OCI-LY7 (cell line): ENCODE data around the gene KNDC1.

ENCODE experiments used
- EZH2phosphoT487 ChIP-seq: fragments of 200-600 bp; sonication (generic); IDR thresholded peaks from 2 replicates; pipeline ENCODE4 v1.6.1; 2018; ENCODE audit warnings: low read depth, borderline replicate concordance, mild to moderate bottlenecking, mixed run types, antibody characterized with exemption, low read length, moderate library complexity, mixed read lengths
- TF ChIP-seq, protein P1 (sequence below): fragments of 200-600 bp; sonication (generic); conservative IDR thresholded peaks from 2 replicates; pipeline ENCODE4 v1.5.1; 2014; ENCODE audit warnings: mild to moderate bottlenecking, antibody characterized with exemption, low read length, moderate library complexity, mixed read lengths

DNA sequence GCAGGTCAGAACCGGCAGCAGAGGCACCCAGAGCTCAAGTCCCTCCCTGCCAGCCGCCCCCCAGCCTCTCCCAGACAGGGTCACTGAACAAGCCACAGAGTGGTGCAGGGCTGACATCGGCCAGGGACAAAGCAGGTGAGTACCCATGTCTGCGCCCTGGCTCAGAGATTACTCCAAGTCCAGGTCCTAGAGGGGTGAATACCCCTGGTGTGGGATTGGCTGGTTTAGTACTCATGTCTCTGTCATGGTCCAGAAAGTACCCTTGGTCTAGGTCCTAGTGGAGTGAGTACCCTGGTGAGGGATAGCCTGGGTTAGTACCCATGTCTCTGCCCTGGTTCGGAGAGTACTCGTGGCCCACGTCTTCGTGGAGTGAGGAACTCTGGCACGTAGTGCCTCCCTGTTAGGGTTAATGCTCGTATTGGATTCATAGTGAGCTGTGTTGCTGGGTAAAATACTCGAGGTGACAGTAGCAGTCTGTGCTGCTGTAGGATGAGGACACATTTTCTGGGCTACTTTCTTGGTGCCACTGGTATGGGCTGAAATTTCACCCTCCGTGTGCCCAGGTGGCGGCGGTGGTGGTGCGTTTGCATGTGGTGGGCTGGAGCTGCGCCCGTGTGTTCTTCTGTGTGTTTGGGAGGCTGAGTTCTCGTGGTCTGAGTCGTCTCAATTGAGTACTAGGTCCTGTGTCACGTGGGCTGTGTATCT lies 25.5 kb upstream of the KNDC1 start:
- TF ChIP-seq, protein P1, sequence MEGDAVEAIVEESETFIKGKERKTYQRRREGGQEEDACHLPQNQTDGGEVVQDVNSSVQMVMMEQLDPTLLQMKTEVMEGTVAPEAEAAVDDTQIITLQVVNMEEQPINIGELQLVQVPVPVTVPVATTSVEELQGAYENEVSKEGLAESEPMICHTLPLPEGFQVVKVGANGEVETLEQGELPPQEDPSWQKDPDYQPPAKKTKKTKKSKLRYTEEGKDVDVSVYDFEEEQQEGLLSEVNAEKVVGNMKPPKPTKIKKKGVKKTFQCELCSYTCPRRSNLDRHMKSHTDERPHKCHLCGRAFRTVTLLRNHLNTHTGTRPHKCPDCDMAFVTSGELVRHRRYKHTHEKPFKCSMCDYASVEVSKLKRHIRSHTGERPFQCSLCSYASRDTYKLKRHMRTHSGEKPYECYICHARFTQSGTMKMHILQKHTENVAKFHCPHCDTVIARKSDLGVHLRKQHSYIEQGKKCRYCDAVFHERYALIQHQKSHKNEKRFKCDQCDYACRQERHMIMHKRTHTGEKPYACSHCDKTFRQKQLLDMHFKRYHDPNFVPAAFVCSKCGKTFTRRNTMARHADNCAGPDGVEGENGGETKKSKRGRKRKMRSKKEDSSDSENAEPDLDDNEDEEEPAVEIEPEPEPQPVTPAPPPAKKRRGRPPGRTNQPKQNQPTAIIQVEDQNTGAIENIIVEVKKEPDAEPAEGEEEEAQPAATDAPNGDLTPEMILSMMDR = no peak
- TF ChIP-seq EZH2phosphoT487 = no peak
